ENCODE results near the gene GREM1. TPM values are rescaled to one million over a fixed set of nuclear protein-coding genes. Genes with fewer than 3 reads are reported as not detected.

The GREM1 gene
- total RNA-seq, 2 experiments from 2014 or later, result not detected

DNA sequence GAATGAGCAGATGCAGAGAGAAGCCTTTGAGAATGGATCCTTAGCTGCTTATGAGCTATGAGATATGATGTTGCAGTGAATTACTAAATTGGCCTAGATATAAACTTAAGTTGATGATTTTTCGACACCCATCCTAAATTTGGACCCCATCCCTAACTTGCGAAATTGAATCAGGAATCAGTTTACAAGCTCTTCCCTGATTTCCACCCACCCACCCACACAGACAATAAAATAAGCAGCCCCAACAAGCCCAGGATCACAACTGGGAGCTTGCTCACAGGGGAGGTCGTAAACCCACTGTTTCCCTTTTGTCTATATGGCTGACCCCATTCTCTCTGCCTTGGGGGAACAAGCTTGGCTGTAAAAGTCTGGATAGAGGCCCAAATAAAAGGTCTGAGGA, 57.3 kb downstream of the GREM1 start:
- Mint-ChIP-seq H3K4me3 (no peak overlapping the region), H3K27ac (no peak overlapping the region), H3K27me3 (peaks cover 9% of the 10 kb centered on the region), H3K4me1 (no peaks in the 10 kb centered on the region), H3K9me3 (no peaks in the 10 kb centered on the region), H3K36me3 (no peaks in the 10 kb centered on the region)
- no peak for DNase-seq

DNA sequence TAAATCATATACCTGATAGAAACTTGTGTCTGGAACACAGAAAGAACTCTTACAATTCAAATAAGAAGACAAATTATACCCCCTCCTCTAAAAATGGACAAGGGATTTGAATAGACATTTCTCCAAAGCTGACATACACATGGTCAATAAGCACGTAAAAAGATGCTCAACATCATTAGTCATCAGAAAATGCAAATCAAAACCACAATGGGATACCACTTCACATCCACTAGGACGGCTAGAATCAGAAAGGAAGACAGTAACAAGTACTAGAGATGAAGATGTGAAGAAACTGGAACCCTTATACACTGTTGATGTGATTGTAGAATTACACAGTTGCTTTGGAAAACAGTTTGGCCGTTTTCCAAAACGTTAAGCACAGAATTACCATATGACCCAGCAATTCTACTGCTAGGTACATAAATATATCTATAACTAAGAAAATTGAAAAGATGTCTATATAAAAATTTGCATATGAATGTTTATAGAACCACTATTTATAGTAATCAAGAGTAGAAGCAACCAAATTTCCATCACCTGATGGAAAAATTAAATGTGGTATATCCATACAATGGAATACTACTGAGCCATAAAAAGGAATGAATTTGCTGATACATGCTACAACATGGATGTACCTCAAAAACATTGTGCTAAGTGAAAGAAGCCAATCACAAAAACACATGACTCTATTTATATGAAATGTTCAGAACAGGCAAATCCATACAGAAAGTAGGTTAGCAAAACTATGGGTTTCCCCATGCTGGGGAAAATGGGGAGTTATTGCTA, 60.8 kb downstream of the GREM1 start:
- no peaks in the 10 kb centered on the region for H3K4me1 Mint-ChIP-seq
- no peak for DNase-seq
- no peak overlapping the region for H3K27ac Mint-ChIP-seq
- H3K27me3 Mint-ChIP-seq, result peaks cover 4% of the 10 kb centered on the region
- H3K4me3 Mint-ChIP-seq, result no peak overlapping the region
- no peaks in the 10 kb centered on the region for H3K9me3 Mint-ChIP-seq
- H3K36me3 Mint-ChIP-seq, result no peaks in the 10 kb centered on the region

DNA sequence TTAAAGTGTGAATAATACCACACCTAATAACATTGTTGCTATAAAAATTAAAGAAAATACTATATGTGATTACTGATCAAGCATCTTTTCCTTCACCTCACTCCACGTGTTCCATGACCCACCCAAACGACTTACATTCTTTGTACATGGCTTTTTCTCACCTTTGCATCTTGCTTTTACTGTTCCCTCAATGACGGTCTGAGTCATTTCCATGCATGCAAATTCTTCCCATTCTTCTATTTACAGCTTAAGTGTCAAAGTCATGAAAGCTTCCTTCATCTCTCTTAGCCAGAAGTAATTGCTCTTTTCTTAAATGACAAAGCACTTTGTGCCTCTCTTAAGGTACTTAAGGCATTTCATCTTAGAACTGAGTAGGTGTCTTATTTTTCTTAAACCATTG, 64.0 kb downstream of the GREM1 start:
- peaks cover 7% of the 10 kb centered on the region for H3K27me3 Mint-ChIP-seq
- H3K4me1 Mint-ChIP-seq, result no peaks in the 10 kb centered on the region
- no peak overlapping the region for H3K27ac Mint-ChIP-seq
- H3K4me3 Mint-ChIP-seq, result no peak overlapping the region
- H3K9me3 Mint-ChIP-seq, result no peaks in the 10 kb centered on the region
- no peaks in the 10 kb centered on the region for H3K36me3 Mint-ChIP-seq
- DNase-seq, result no peak

DNA sequence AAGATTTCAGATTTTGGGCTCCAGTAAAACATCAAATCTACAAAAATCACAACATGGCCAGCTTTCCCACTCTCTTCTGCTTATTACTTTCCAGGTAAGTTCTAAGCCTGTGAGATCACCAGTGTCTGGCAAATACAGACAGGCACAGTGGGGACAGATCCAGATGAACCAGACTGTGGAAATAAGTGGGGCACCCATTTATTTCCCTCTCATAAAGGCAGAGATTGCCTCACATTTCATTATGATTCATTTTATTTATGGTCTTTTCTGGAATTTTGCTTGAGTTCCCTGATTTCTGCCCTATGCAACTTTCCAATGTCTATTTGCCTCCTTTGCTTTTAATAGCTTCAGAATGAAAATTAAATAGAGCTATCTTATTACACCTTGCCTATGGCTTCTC, 66.8 kb downstream of the GREM1 start:
- Mint-ChIP-seq H3K4me1 (no peaks in the 10 kb centered on the region), H3K4me3 (no peak overlapping the region), H3K27me3 (peaks cover 11% of the 10 kb centered on the region), H3K27ac (no peak overlapping the region), H3K36me3 (no peaks in the 10 kb centered on the region), H3K9me3 (no peaks in the 10 kb centered on the region)
- DNase-seq, result no peak

DNA sequence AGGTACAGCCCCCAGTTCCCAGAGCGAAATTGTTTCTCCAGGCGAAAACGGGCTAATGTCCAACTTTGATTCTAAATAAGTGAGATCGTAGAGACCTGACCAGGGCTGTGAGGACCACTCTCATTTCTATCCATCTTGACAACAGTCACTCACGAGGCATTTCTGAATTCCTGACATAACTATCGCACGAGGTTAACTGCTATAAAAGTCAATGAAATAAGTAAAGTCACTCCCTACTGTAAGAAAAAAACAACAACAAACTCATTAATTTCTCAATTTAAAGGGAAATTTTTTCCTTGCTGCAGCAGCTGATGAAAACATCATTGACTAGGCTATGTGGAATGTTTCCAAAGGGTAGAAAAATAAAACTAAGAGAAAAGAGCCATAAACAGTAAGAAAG, 69.1 kb downstream of the GREM1 start:
- Mint-ChIP-seq H3K4me1 (no peaks in the 10 kb centered on the region), H3K27me3 (peaks cover 11% of the 10 kb centered on the region), H3K9me3 (no peaks in the 10 kb centered on the region), H3K4me3 (no peak overlapping the region), H3K36me3 (no peaks in the 10 kb centered on the region), H3K27ac (no peak overlapping the region)
- DNase-seq, result no peak

DNA sequence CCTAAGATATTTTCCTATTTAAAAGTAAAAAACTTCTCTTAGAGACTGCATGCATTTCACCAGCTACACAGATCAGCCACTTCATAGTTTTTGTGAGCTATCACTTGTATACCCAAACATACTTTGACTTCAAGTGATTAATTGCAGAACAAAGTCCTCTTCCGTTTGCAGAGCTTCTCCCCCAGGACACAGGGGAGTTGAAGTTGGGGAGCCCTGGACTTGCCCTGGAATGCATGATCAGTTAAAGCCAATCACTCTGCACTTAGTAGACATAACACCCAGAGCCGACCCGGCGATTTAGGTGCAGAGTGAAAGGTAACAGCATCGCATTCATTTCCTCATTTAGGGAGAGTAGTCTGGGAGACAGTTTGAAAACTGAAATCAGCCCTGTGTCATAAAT, 70.1 kb downstream of the GREM1 start:
- peaks cover 14% of the 10 kb centered on the region for H3K27me3 Mint-ChIP-seq
- H3K27ac Mint-ChIP-seq, result no peak overlapping the region
- H3K9me3 Mint-ChIP-seq, result no peaks in the 10 kb centered on the region
- H3K4me1 Mint-ChIP-seq, result no peaks in the 10 kb centered on the region
- H3K4me3 Mint-ChIP-seq, result no peak overlapping the region
- no peak for DNase-seq
- H3K36me3 Mint-ChIP-seq, result no peaks in the 10 kb centered on the region

DNA sequence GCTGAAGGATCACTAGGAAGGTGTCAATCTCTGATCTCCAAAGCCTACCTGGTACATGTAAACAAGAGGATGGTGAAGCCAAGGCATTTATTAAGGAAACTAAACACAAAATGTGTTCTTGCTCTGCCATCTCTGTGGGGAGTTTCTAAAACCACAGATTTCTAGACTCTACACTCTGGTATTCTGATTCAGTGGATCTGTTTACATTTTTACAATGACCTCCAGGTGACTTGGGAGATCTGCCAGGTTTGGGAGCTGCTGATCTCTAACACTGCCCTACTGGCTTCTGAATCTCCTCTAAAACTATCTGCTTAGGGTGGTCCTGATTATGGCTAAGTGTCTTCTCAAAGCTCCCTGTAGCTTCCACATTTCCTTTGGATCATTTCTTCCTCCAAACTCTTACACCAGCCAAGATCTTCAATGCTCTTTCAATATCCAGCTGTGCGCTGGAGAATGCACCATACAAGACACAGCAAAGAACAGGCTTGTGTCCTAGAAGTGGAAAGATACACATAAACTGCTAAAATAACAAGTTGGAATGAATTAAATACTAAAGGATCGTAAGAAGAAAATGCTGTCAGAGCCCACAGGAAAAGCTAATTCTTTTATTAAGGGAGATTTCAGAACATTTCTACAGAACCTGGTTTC, 72.7 kb downstream of the GREM1 start:
- no peak for DNase-seq
- Mint-ChIP-seq H3K9me3 (no peaks in the 10 kb centered on the region), H3K4me3 (no peak overlapping the region), H3K36me3 (no peaks in the 10 kb centered on the region), H3K27me3 (peaks cover 14% of the 10 kb centered on the region), H3K4me1 (no peaks in the 10 kb centered on the region), H3K27ac (no peak overlapping the region)

DNA sequence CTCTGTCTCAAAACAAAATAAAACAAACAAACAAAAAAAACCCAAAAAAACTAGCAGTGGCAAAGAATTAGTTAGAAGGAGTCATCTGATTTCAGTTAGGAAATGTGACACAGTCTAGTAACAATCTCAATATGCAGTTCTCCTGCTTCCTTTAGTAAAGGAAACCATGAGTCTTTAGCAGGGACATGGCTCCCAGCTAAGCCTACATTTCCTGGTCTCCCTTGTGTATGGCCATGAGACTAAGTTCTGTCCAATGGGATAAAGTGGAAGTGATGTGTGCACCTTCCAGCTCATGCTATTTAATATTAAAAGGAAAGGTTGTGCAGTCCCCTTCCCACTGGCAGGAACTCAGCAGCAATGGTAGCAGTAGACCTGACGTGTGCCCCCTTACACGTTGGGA, 74.6 kb downstream of the GREM1 start:
- H3K36me3 Mint-ChIP-seq, result no peaks in the 10 kb centered on the region
- H3K27ac Mint-ChIP-seq, result no peak overlapping the region
- peaks cover 9% of the 10 kb centered on the region for H3K27me3 Mint-ChIP-seq
- H3K4me1 Mint-ChIP-seq, result no peaks in the 10 kb centered on the region
- no peak overlapping the region for H3K4me3 Mint-ChIP-seq
- no peak for DNase-seq
- no peaks in the 10 kb centered on the region for H3K9me3 Mint-ChIP-seq

Other genes with a start within 250 kb of the GREM1 start
- 1 to 10 TPM; 3.0 to 4.0 TPM for gene GOLGA8N, start 124.5 kb upstream of the GREM1 start, total RNA-seq
- gene ARHGAP11A, start 102.5 kb upstream of the GREM1 start, total RNA-seq, result 100 to 1,000 TPM; 134 to 140 TPM
- under 1 TPM; 0.58 to 0.60 TPM for gene SCG5, start 76.3 kb upstream of the GREM1 start, total RNA-seq